Testis (tissue), 2 donors: ENCODE results near the gene TMEM63C.

Source experiments
- POLR2A ChIP-seq: fragments of 450-650 bp; IDR thresholded peaks from one replicate; pipeline ENCODE4 v1.6.1; 2017; ENCODE audit warnings: antibody characterized with exemption, mild to moderate bottlenecking, moderate library complexity
- TF ChIP-seq, protein P1 (sequence below), 3 experiments: fragments of 450-650 bp in 2 of 3; fragments of 200-600 bp in 1 of 3; sonication (generic) in 1 of 3; IDR thresholded peaks; one replicate each; pipeline ENCODE4 v1.5.1; 2016 to 2019; ENCODE audit warnings: antibody characterized with exemption in 3 of 3, mild to moderate bottlenecking in 2 of 3, moderate library complexity in 1 of 3

GRCh38 chr14:77238996-77239395 is 57.4 kb downstream of the TMEM63C start:
- TF ChIP-seq, protein P1, sequence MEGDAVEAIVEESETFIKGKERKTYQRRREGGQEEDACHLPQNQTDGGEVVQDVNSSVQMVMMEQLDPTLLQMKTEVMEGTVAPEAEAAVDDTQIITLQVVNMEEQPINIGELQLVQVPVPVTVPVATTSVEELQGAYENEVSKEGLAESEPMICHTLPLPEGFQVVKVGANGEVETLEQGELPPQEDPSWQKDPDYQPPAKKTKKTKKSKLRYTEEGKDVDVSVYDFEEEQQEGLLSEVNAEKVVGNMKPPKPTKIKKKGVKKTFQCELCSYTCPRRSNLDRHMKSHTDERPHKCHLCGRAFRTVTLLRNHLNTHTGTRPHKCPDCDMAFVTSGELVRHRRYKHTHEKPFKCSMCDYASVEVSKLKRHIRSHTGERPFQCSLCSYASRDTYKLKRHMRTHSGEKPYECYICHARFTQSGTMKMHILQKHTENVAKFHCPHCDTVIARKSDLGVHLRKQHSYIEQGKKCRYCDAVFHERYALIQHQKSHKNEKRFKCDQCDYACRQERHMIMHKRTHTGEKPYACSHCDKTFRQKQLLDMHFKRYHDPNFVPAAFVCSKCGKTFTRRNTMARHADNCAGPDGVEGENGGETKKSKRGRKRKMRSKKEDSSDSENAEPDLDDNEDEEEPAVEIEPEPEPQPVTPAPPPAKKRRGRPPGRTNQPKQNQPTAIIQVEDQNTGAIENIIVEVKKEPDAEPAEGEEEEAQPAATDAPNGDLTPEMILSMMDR (IDR thresholded peaks at IDR 0.05), result no peak
- no peak for TF ChIP-seq POLR2A
